ENCODE results near the gene FAXDC2.

- TF ChIP-seq CTCF (IDR thresholded peaks at IDR 0.05 in 2 of 3, conservative IDR thresholded peaks at IDR 0.05 in 1 of 3; ENCODE audit: insufficient read depth in 2 of 3, low read depth in 1 of 3, low read length in 3 of 3) (no peak), EZH2 (IDR thresholded peaks at IDR 0.05; ENCODE audit: borderline replicate concordance, low read depth, low read length) (no peak), FOXP4 (CRISPR knock-in tag; IDR thresholded peaks at IDR 0.05; ENCODE audit: borderline replicate concordance) (no peak), SRF (CRISPR knock-in tag; IDR thresholded peaks at IDR 0.05) (no peak), E2F8 (IDR thresholded peaks at IDR 0.05; ENCODE audit: low read depth, partially characterized antibody) (no peak), DEAF1 (CRISPR knock-in tag; IDR thresholded peaks at IDR 0.05) (no peak), ETS2 (tag; IDR thresholded peaks at IDR 0.05; ENCODE audit: borderline replicate concordance, poor library complexity, severe bottlenecking) (no peak), FOXK2 (conservative IDR thresholded peaks at IDR 0.05 in 1 of 2, IDR thresholded peaks at IDR 0.05 in 1 of 2; ENCODE audit: low read depth in 2 of 2) (no peak), ATF3 (IDR thresholded peaks at IDR 0.05) (no peak), ATF3 (CRISPR knock-in tag; conservative IDR thresholded peaks at IDR 0.05) (no peak), ZNF12 (CRISPR knock-in tag; IDR thresholded peaks at IDR 0.05) (no peak)
Measured at GRCh38 chr5:154815025-154815424, 35.4 kb downstream of the FAXDC2 start.

Measured in K562 (cell line).